Ishikawa (cell line): ENCODE results near the gene DOCK2.

Experiments used
- CEBPB ChIP-seq: IDR thresholded peaks from 2 replicates; pipeline ENCODE4 v1.6.1; 2012
- CREB1 ChIP-seq: IDR thresholded peaks from 2 replicates; pipeline ENCODE4 v1.6.1; 2012; ENCODE audit warnings: low read depth
- EGR1 ChIP-seq: IDR thresholded peaks from 2 replicates; pipeline ENCODE4 v1.6.1; 2012
- EP300 ChIP-seq: IDR thresholded peaks from 2 replicates; pipeline ENCODE4 v1.6.1; 2012; ENCODE audit warnings: borderline replicate concordance
- FOXM1 ChIP-seq: IDR thresholded peaks from 2 replicates; pipeline ENCODE4 v1.6.1; 2012; ENCODE audit warnings: low read depth, borderline replicate concordance
- MAX ChIP-seq: IDR thresholded peaks from 2 replicates; pipeline ENCODE4 v1.6.1; 2012
- NFIC ChIP-seq: IDR thresholded peaks from 2 replicates; pipeline ENCODE4 v1.6.1; 2012
- RAD21 ChIP-seq: IDR thresholded peaks from 2 replicates; pipeline ENCODE4 v1.6.1; 2012; ENCODE audit warnings: low read depth
- REST ChIP-seq: IDR thresholded peaks from 2 replicates; pipeline ENCODE4 v1.6.1; 2012; ENCODE audit warnings: low read depth, mild to moderate bottlenecking
- TAF1 ChIP-seq: IDR thresholded peaks from 2 replicates; pipeline ENCODE4 v1.6.1; 2012; ENCODE audit warnings: low read depth, mild to moderate bottlenecking
- TCF12 ChIP-seq: IDR thresholded peaks from 2 replicates; pipeline ENCODE4 v1.6.1; 2012; ENCODE audit warnings: low read depth
- TEAD4 ChIP-seq: IDR thresholded peaks from 2 replicates; pipeline ENCODE4 v1.6.1; 2012
- USF1 ChIP-seq: IDR thresholded peaks from 2 replicates; pipeline ENCODE4 v1.6.1; 2012
- YY1 ChIP-seq: IDR thresholded peaks from 2 replicates; pipeline ENCODE4 v1.6.1; 2012; ENCODE audit warnings: low read depth
- ZBTB7A ChIP-seq: IDR thresholded peaks from 2 replicates; pipeline ENCODE4 v1.6.1; 2012; ENCODE audit warnings: low read depth

The DOCK2 gene

GRCh38 chr5:169707686-169708085, 70.6 kb downstream of the DOCK2 start:
- TF ChIP-seq EGR1 (no peak), REST (no peak), NFIC (no peak), TCF12 (no peak), RAD21 (no peak), TEAD4 (no peak), FOXM1 (no peak)

GRCh38 chr5:169710675-169711074, 73.6 kb downstream of the DOCK2 start:
- TF ChIP-seq MAX (no peak), RAD21 (no peak), FOXM1 (no peak), REST (no peak), NFIC (no peak), TEAD4 (no peak), EGR1 (no peak), TCF12 (no peak), CEBPB (no peak), USF1 (no peak), YY1 (no peak), EP300 (no peak)

- TF ChIP-seq CEBPB, result no peak
- no peak for TF ChIP-seq YY1
- no peak for TF ChIP-seq NFIC
- no peak for TF ChIP-seq TCF12
- TF ChIP-seq ZBTB7A, result no peak
- no peak for TF ChIP-seq REST
- TF ChIP-seq RAD21, result no peak
- TF ChIP-seq USF1, result no peak
- TF ChIP-seq CREB1, result no peak
- TF ChIP-seq EP300, result no peak
- TF ChIP-seq FOXM1, result no peak
- no peak for TF ChIP-seq MAX
- no peak for TF ChIP-seq TEAD4
- no peak for TF ChIP-seq EGR1
- TF ChIP-seq TAF1, result no peak
These were observed 74.6 kb downstream of the DOCK2 start for GRCh38 chr5:169711551-169712225.

- no peak for TF ChIP-seq TEAD4
- no peak for TF ChIP-seq TCF12
- TF ChIP-seq MAX, result no peak
- TF ChIP-seq TAF1, result no peak
- no peak for TF ChIP-seq ZBTB7A
- TF ChIP-seq FOXM1, result no peak
- no peak for TF ChIP-seq EGR1
- no peak for TF ChIP-seq CREB1
- TF ChIP-seq CEBPB, result no peak
- TF ChIP-seq EP300, result no peak
- TF ChIP-seq REST, result no peak
- TF ChIP-seq USF1, result no peak
- TF ChIP-seq RAD21, result no peak
- TF ChIP-seq YY1, result no peak
- TF ChIP-seq NFIC, result no peak
These were observed 75.4 kb downstream of the DOCK2 start for GRCh38 chr5:169712428-169712827.
